ENCODE measurements around the gene OXLD1. TPM values are rescaled to one million over a fixed set of nuclear protein-coding genes. Genes with fewer than 3 reads are reported as not detected.

Gene OXLD1
- 36.5 and 54.0 TPM in 2 replicates for total RNA-seq (2014; rRNA removed; shearing (Covaris generic))

DNA sequence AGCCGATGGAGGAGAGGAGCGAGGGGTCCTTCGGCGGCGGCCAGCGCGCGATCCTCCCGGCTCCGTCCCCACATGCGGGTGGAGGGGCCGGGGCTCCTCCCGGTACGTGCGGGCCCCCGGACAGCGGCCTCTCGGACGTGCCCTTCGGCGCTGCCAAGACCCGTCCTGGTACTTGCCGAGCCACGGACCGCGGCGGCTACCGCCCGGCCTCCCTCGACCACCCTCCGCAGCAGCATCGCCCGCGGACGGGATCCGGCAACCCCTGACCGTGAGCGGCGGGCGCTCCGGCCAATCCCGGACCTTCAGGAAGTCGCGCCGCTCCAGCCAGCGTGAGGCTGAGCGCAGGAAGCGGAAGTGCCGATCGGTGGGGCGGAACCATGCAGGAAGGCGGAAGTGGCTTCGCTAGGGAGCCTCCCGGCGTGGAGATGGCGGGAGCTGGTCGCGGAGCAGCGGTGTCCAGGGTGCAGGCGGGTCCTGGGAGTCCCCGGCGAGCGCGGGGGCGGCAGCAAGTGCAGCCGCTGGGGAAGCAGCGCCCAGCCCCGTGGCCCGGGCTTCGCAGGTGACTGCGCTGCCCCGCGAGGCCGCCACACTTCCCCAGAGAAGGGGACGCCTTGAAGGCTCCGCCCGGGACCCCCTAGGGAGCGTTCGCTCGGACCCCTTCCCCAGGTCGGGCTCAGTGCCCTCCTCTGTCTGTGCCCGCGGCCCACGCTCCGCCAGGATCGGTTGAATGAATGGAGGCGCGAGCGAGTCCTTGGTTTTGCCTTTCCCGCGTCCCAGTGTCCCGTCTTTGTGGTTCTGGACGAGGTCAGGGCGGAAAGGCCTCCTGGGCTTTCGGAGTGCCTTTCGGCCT is at the start of gene OXLD1, which contains the start of gene CCDC137:
Gene OXLD1, minus strand, starts transcription at position 264 of the 850 bp plus-strand sequence. Its CDS starts 28 bp downstream, at position 236.
Gene CCDC137, plus strand, starts transcription at position 396 of the 850 bp plus-strand sequence. Its CDS starts 30 bp downstream, at position 426.
- DNase-seq (ENCODE audit: low read depth): peak; percentile 94

DNA sequence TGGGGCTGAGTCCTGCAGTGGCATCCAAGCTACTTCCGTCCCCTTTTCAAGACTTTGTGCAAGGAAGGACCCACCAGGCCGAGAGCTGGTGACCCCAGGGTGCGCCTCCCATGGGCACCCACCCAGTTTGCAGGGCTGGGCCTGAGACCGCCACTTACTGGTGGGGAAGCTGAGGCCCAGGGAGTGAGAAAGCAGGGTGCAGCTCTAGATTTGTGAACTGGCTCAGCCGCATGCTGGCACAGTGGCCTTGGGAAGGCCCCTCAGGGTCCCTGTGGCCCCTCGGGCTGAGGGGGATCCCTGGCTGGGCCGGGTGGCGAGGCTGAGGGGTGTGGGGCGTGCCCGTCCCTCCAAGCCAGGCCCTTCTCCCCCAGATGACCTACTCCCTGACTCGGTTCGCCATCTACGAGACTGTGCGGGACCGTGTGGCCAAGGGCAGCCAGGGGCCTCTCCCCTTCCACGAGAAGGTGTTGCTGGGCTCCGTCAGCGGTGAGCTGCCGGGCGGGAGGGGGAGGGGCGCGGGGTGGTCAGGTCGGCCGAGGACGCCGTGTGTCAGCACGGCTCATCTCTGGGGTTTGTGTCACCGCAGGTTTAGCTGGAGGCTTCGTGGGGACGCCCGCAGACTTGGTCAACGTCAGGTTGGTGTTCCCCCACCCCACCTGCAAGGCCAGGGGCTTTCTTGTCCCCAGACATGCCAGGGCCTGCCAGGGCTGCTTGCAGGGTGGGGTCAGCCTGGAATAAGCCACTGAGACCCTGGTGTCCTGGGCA is 48.9 kb upstream of the OXLD1 start:
- no peak for DNase-seq (ENCODE audit: low read depth)

DNA sequence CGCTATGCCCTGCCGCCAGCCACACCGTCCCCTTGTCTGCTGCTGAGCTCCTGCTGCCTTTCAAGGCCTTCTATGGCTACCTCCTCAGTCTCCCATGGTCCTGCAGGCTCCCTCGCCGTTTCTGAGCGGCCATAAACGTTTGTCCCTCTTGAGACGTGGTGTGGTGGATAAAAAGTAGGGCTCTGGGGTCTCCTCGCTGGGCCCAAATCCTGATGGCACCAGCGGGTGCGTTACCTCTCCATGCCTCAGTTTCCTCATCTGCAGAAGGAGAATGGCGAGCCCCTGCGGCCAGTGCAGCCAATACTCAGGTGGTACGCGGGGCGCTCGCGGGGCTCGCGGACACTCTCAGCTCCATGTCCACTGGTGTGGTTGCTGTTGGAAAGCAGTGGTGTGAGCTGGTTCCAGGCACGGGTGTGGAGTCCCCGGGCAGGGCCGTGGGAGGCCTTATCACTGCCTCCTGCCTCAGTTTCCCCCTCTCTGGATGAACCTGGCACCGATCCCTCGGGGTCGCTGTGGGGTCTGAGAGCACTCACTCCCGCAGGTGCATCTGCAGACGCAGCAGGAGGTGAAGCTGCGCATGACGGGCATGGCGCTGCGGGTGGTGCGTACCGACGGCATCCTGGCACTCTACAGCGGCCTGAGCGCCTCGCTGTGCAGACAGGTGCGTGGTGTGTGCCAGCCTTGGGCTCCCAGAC is 48.2 kb upstream of the OXLD1 start:
- DNase-seq (ENCODE audit: low read depth): no peak

DNA sequence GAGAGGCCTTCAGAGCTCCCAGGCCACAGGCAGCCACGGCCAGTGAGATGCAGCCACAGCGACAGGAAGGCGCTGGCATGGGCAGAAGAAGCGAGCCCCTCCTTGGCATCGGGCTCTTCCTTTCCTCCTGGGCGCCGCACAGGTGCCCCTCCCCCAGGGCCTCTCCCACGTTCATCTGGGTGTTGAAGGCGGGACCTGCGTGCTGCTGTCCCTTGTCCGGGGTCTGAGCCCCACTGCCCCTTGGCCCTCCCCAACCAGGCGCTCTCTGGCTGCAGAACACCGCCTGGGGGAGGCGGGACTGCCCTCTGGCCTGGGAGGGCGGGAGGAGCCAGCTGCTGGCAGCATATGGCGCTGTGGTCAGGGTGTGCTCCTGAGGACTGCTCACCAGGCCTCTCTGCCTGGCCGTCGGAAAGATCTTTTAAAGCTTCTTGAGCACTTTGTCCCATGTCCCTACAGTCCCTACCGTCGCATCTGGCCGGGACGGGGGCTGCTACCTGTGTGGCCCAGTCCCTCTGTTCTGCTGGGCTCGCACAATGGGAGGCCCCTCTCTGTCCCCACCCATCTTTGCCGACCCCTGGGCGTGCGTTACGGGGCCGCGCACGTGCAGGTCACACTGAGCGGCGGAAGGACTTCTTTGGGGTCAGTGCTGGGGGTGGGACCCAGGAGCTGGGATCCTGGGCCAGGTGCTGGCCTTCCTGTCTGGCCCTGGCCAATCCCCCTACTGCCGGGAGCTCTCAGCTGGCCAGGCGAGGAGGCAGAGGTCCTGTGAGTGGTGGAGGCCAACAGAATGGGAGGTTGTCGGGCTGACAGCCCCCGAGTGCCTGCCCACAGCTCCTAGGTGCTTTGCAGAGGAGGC is 47.4 kb upstream of the OXLD1 start:
- DNase-seq (ENCODE audit: low read depth): peak; percentile 48

DNA sequence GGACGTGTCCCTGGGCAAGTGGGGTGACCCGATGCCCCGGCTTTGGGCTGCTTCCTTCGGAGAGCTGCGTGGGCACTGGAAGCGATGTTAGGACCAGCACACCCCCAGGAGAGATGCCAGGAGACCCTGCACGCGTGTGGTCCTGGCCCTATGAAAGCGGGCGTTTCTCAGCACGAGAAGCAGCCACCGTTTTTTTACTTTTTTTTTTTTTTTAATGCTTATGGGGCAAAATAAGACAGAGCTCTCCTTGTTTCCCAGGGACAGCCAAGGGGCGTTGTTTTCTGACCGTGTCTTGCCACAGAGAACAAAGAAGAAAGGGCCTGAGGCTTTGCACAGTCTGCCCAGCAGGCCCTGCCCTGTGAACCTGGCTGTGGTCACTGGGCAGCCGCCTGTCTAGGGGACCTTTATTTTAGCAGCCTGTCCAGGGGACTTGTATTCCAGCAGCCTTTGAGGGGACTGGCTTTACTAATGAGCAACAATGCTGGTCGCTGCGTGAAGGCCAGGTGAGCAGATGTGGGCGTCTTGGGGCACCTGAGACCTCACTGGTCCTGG is 46.7 kb upstream of the OXLD1 start:
- DNase-seq (ENCODE audit: low read depth): peak; percentile 47

DNA sequence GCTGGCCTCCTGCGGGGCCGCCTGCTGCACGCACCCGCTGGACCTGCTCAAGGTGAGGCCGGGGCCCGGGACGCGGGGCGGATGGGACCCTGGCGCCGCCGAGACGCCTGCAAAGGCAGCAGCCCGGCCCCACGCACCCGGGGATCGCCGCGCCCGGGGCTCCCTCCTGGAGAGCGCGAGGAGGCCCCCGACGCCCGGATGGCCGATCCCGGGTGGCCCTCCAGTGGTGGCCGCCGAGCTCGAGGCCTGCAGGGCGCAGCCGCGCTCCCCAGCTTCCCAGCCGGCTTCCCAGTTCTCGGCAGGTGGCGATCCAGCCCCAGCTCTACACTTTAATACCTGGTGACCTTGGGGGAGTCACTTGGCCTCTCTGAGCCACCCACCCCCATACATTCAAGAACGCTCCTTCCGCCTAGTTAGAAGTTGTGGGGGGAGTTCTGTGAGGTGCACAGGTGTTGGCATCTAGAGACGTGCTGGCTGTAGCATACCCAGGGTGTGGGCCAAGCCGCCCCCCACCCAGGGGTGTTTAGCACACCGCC is 46.1 kb upstream of the OXLD1 start:
- DNase-seq (ENCODE audit: low read depth): peak; percentile 31

DNA sequence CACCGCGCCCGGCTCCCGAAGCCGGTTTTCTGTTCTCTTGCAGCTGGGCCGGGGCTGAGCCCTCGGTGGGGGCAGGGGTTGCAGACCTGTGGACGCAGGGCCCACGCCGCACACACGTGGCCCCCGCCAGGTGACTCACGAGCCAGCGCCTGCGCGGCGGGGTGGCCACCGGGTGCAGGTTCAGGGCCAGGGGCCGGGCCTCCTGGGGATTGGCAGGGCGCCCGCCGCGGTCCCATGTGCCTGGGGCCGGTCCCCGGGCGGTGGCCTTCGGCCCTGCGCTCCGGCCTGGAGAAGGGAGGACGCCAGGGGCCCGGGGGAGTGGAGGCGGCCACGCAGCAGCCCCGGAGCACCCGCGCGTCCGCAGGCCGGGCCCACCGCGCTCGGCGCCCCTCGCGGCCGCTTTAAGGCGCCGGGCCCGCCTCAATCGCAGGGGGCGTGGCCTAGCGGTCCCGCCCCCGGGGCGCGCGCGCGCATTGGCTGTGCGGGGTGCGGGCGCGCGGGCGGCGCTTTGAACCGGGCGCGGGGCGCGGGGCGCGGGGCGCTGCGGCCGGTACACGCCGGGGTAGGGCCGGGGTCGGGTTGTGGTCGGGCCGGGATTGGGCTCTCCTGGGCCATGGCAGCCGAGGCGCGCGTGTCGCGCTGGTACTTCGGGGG is 45.5 kb upstream of the OXLD1 start, which contains the start of gene SLC25A10:
Gene SLC25A10, plus strand, starts transcription at position 471 of the 654 bp plus-strand sequence. Its CDS starts 143 bp downstream, at position 614.
- DNase-seq (ENCODE audit: low read depth): peak; percentile 67

DNA sequence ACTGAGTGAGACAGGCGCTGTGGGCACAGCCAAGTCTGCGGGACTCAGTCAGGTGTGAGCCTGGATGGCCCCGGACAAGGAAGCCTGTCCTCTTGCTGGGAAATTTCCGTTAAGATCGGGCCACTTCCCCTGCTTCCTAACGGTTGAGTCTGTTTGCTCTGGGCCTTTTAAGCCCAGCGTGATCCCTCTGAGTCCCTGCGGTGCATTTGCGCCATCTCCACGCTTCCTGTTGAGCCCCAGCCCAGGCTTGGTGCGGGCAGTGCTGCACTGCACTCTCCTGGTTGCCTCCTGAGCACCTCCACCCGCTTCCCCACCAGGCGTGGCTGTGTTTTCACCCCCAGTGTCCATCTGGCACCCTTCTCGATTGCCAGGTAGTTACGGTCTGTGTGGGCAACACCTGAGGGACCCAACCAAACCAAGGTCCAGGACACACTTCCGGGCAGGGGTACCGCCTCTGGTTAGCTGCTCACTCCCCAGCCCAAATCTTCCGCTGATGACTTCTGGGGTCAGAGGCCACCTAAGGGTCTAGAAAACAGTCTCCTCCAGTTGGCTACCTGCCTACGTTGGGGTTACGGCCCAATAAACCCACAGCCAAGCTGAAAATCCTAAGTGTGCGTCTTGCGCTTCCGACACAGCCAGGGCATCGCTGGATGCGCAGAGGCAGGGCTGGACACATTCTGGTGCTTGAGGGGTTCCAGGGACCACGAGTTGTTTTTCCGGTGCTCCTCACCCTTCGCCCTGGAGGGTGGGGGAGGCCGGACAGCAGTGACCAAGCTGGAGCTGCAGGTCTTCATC is 44.3 kb upstream of the OXLD1 start:
- DNase-seq (ENCODE audit: low read depth): peak; percentile 23

DNA sequence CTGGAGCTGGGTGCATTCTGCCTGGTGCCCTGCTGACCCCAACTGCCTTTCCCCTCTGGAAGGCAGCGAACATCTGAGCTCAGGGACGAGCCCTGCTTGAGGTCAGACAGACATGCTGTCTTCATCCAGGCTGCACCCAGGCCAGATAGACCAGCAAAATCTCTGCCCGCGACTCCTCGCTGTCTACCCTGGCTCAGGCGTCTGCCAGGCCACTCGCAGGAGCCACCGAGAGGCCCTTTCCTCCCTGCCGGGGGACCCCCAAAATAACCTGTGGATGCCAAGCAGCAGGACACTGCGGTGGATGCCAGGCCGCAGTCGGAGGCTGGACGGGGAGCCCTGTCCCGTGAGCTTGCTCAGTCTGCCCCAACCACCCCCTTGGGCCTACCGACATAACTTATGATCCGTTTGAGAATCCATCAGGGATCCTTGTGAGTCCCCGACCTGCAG is 42.4 kb upstream of the OXLD1 start:
- DNase-seq (ENCODE audit: low read depth): no peak

DNA sequence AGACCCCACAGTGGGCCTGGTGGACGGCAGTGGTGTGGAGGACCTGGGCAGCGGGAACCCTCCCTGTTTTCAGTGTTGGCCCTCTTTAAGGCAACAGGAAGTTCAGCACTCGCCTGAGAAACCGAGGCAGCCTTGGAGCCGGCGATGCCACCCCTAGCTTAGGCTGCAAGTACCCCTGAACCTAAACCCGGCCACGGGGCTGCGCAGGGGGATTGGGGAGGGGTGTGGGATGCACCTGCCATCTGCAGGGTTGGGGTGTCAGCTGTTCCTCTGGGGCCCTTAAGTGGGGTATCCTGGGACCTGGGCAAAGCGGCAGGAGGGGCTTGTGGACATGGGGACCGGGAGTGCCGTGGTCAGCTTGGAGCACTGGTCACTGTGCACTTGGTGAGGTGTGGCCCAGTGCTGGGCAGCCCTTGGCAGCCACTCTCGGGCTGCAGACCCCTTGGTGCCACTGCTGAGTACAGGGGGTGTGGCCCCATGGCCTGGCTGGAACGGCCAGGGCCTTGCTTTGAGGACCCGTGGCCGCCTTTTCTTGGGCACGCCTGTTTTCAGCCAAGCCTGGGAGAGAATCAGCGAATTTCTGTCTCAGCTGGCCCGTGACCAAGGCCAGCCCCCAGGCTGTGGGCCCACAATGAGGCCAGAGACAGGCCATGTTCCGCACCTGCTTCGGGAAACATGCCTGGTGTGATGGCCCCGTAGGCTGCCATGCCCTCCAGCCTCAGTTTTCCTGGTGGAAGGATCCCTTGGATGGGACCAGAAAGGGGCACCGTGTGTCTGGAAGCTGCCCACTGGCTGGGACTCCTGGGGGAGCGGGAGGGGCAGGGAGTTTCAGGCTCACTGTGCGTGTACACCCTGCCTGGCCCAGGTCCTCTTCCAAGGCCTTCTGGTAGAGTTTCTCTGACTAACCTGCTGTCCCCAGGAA is 41.6 kb upstream of the OXLD1 start:
- DNase-seq (ENCODE audit: low read depth): no peak

DNA sequence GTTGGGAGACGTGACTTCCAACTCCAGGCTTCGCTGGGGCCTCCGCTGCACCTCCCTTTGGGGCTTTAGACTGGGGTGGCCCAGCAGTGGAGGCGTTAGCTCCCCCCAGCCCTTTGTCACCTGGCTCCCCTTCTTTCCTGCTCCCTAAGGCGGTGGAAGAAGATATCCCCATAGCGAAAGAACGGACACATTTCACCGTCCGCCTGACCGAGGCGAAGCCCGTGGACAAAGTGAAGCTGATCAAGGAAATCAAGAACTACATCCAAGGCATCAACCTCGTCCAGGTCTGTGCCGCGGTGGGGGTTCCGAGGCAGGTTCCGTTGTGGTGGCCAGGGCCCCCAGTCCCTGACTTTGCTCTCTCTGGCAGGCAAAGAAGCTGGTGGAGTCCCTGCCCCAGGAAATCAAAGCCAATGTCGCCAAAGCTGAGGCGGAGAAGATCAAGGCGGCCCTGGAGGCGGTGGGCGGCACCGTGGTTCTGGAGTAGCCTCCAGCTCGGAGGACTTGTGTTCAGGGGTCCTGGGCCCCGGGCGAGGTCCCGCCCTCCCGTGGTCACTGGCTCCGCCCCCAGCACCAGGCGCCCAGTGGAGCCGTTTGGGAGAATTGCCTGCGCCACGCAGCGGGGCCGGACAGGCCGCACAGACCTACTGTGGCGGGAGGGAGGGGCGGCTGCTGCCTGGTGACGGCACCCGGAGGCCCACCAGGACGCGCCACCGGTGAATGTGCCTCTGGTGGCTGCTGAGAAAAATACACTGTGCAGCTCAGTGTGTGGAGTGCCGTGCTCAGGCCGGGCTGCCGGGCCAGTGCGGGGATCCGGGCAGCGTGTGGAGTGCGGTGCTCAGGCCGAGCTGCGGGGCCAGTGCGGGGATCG is 40.6 kb upstream of the OXLD1 start:
- no peak for DNase-seq (ENCODE audit: low read depth)

DNA sequence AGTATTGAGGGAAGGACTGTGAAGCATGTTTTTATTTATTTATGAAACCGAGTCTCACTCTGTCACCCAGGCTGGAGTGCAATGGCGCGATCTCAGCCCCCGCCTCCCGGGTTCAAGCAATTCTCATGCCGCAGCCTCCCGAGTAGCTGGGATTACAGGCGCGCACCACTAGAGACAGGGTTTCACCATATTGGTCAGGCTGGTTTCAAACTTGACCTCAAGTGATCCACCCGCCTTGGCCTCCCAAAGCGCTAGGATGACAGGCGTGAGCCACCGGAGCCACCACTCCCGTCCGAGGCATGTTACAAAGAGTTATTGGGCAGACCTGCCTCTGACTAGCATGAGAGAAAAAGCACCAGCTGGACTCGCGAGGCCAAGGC is 39.8 kb upstream of the OXLD1 start:
- no peak for DNase-seq (ENCODE audit: low read depth)

DNA sequence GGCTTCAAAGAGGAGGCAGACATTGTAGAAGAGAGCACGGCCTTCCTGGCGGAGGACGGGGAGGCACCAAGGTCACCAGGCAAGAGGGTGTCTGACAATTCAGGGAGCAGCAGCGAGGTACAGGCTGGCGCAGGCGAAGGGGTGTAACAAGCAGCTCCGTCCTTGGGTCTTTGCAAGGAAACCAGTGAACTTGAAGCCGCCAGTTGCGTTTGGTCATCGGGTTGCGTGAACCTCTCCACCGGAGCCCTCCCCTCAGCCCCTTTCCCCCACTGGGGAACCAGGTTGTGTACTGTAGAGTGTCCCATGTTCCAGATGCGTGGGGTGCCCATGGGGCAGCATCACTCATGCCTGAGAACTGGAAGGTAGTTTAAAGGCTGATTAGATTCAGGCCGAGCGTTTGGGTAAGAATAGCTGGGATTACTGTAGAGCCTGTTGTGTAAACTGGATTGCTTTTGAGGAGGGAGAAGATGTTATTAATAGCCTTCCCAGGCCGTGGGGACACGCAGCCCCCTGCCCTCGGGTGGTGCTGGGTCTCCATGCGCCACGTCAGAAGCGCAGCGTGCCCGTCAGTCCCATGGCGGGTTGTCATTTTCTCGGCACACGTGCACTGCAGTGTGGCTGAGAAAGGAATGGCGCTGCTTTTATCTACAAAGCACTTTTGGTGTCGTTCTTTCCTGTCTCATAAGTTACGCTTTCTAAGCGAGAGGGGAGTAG is 39.3 kb upstream of the OXLD1 start:
- DNase-seq (ENCODE audit: low read depth): no peak

DNA sequence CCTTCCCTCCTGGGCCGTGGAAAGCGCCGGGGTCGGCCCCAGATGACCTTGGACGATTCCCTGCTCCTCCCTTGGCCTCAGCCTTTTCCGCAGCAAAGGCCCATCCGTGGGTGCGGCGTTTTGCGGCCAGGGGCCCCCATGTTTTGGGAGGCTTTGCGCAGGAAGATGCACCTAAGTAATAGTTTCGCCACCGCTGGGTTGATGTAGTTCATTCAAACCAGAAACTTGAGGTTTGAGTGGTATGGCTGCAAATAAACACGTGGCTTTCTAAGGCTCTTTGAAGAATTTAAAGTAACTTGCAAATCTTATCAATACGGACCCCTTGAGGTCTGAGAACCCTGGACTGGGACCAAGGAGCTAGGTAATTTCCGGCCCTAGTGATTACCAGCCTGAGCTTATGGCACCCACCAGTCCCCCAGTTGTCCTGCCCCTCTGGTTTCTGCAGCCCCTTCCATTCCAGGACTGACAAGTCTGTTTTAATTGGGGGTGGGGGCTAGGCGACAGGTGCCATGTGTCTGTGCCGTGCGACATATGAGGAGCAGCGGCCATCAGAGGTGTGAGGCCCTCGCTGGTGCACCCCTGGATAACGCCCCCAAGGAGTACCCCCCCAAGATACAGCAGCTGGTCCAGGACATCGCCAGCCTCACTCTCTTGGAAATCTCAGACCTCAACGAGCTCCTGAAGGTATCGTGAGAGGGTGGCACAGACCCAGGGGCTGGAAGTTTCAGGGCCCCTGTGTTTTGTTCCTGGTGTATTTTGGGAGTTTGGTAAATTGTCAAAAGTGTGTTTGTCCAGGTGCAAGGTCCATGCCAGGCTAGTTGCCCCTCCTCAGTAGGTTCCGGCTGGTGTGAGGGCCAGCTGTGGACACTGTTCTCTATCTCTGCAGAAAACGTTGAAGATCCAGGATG is 37.6 kb upstream of the OXLD1 start:
- no peak for DNase-seq (ENCODE audit: low read depth)
